Natural killer cell (primary cell): ENCODE results near the gene LAMC3. TPM values are rescaled to one million over a fixed set of nuclear protein-coding genes. Genes with fewer than 3 reads are reported as not detected.

Experiments
- ATAC-seq, 3 donors: fragments of 150-1000 bp in 2 of 3; fragments of 200-7000 bp in 1 of 3; cut with Tn5 transposase; 1 replicate in 1 of 3; 2 replicates in 2 of 3; pipeline ENCODE4 v1.10.0; 2021; ENCODE audit warnings: mild to moderate bottlenecking in 2 of 3, moderate library complexity in 2 of 3
- DNase-seq, 2 donors: peaks; one replicate each; pipeline versions ENCODE4 v3.0.0 to v3.0.0-alpha.2; 2013 to 2021; ENCODE audit warnings: mixed read lengths in 1 of 2
- H3K27ac ChIP-seq: one replicate; pipeline ENCODE4 v1.5.1; 2013; ENCODE audit warnings: mild to moderate bottlenecking, low read length
- H3K27me3 ChIP-seq: one replicate; pipeline ENCODE4 v1.6.1; 2013; ENCODE audit warnings: low read length; ENCODE audit not compliant: control insufficient read depth, insufficient read depth
- H3K36me3 ChIP-seq: one replicate; pipeline ENCODE4 v1.6.1; 2013; ENCODE audit warnings: low read length; ENCODE audit not compliant: control insufficient read depth, insufficient read depth
- H3K4me1 ChIP-seq: one replicate; pipeline ENCODE4 v1.6.1; 2013; ENCODE audit warnings: low read length; ENCODE audit not compliant: control insufficient read depth, insufficient read depth
- H3K4me3 ChIP-seq: one replicate; pipeline ENCODE4 v1.5.1; 2013; ENCODE audit warnings: low read length
- H3K9me3 ChIP-seq: one replicate; pipeline ENCODE4 v1.6.1; 2013; ENCODE audit warnings: low read length; ENCODE audit not compliant: control insufficient read depth, insufficient read depth
- H3K27ac Mint-ChIP-seq, 2 donors: one replicate each; pipeline ENCODE4 v1.8.0; 2022; ENCODE audit warnings: mild to moderate bottlenecking in 2 of 2, mixed read lengths in 2 of 2, moderate library complexity in 1 of 2
- H3K27me3 Mint-ChIP-seq, 2 donors: one replicate each; pipeline ENCODE4 v1.8.0; 2022; ENCODE audit warnings: low read depth in 2 of 2, mixed read lengths in 2 of 2
- H3K36me3 Mint-ChIP-seq: one replicate; pipeline ENCODE4 v1.8.0; 2022; ENCODE audit warnings: mixed read lengths
- H3K4me1 Mint-ChIP-seq, 2 donors: one replicate each; pipeline ENCODE4 v1.8.0; 2022; ENCODE audit warnings: mixed read lengths in 2 of 2
- H3K4me3 Mint-ChIP-seq: one replicate; pipeline ENCODE4 v1.8.0; 2022; ENCODE audit warnings: mild to moderate bottlenecking, moderate library complexity, mixed read lengths
- H3K9me3 Mint-ChIP-seq, 2 donors: one replicate each; pipeline ENCODE4 v1.8.0; 2022; ENCODE audit warnings: mixed read lengths in 2 of 2
- WGBS: methylation state at CpG from one replicate; pipeline ENCODE4 v1.1.7; 2013; ENCODE audit warnings: missing lambda C conversion rate; ENCODE audit not compliant: insufficient coverage; 5-methylcytosine and 5-hydroxymethylcytosine counted together
- intact Hi-C: fragments of 100-400 bp; cut with micrococcal nuclease; formaldehyde crosslinking; loops from one replicate; pipeline ENCODE4 v1.14.2; 2022
- total RNA-seq, 4 donors: library from RNA; stranded (reverse); fragments of 120-200 nt in 1 of 4; gene quantifications; one replicate each; pipeline versions ENCODE4 v1.2.3 to v1.2.4, GENCODE V29; 2013 to 2022
- TF ChIP-seq, protein P1 (sequence below): fragments of 200-600 bp; IDR thresholded peaks from one replicate; pipeline ENCODE4 v1.8.0; 2022; ENCODE audit warnings: antibody characterized with exemption

The LAMC3 gene
- total RNA-seq, 3 donors from 2014 or later (not counting 1 experiment from before 2014, with no cell fraction given), result not detected

DNA sequence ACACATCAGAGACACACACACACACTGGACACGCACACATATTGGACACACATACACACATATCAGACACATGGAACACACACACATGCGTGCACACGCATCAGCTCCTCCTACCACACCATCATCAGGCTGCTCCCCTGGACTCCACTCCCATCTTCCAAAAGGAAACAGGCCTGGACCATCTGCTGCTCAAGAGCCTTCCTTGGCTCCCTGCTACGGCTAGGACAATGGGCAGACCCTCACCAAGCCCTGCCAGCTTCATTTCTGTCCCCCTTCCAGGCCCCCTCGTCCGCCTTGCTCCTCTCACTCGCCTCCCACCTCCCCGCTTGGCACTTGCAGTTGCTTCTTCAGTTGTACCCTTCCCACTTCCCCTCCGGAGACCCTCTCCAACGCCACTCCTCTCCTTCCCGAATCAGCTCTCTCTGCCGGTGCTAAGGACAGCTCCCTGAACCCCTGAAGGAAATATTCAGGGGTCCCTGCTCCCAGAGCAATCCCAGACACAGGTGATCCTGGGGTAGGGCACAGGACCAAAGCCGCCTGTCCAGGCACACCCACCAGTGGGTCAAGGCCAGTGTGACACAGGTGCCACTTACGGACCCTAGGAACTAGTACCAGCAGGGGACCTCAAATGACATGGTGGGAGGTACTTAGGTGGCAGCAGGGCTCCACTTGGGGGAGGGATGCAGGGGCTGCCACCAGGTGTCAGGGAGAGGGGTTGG, 12.1 kb upstream of the LAMC3 start:
- TF ChIP-seq, protein P1, sequence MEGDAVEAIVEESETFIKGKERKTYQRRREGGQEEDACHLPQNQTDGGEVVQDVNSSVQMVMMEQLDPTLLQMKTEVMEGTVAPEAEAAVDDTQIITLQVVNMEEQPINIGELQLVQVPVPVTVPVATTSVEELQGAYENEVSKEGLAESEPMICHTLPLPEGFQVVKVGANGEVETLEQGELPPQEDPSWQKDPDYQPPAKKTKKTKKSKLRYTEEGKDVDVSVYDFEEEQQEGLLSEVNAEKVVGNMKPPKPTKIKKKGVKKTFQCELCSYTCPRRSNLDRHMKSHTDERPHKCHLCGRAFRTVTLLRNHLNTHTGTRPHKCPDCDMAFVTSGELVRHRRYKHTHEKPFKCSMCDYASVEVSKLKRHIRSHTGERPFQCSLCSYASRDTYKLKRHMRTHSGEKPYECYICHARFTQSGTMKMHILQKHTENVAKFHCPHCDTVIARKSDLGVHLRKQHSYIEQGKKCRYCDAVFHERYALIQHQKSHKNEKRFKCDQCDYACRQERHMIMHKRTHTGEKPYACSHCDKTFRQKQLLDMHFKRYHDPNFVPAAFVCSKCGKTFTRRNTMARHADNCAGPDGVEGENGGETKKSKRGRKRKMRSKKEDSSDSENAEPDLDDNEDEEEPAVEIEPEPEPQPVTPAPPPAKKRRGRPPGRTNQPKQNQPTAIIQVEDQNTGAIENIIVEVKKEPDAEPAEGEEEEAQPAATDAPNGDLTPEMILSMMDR, result no peak
- Mint-ChIP-seq H3K4me1 (peaks cover 0 to 1% of the 10 kb centered on the region in 2 donors), H3K9me3 (no peaks in the 10 kb centered on the region), H3K4me3 (no peak overlapping the region), H3K27ac (no peak overlapping the region), H3K27me3 (peaks cover 3 to 8% of the 10 kb centered on the region in 2 donors), H3K36me3 (no peaks in the 10 kb centered on the region)
- Histone ChIP-seq H3K36me3 (no peaks in the 10 kb centered on the region), H3K4me3 (no peak overlapping the region), H3K9me3 (no peaks in the 10 kb centered on the region), H3K27me3 (no peaks in the 10 kb centered on the region), H3K27ac (no peak overlapping the region), H3K4me1 (peaks cover 20% of the 10 kb centered on the region)
- no peak for DNase-seq
- WGBS, result 86% methylated on average over 14 of the region's 14 CpGs
- ATAC-seq, result no peak
- intact Hi-C loops, result no loop called here

DNA sequence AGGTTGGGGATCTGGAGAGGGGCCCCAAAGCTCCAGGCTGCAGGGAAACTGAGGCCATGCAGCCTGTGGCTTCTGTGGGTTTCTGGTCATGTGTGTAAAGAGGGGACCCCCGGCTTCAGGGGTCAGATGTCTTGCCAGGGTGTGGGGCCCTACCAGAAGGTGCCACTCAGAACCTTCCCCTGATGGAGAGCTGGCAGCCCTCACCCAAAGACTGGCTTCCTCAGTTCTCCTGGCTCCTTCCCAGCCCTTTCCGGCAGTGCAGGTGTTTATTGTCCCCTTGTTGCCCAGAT, 11.6 kb upstream of the LAMC3 start:
- Histone ChIP-seq H3K36me3 (no peaks in the 10 kb centered on the region), H3K27me3 (no peaks in the 10 kb centered on the region), H3K9me3 (no peaks in the 10 kb centered on the region), H3K4me1 (peaks cover 20% of the 10 kb centered on the region), H3K27ac (no peak overlapping the region), H3K4me3 (no peak overlapping the region)
- peaks cover 3 to 8% of the 10 kb centered on the region in 2 donors for H3K27me3 Mint-ChIP-seq
- no peaks in the 10 kb centered on the region for H3K36me3 Mint-ChIP-seq
- no peak for ATAC-seq
- no peaks in the 10 kb centered on the region for H3K9me3 Mint-ChIP-seq
- TF ChIP-seq, protein P1, result no peak
- no peaks in the 10 kb centered on the region for H3K4me1 Mint-ChIP-seq
- WGBS, result 48% methylated on average over 2 of the region's 2 CpGs
- no peak for DNase-seq
- intact Hi-C loops, result no loop called here
- no peak overlapping the region for H3K27ac Mint-ChIP-seq
- H3K4me3 Mint-ChIP-seq, result no peak overlapping the region

DNA sequence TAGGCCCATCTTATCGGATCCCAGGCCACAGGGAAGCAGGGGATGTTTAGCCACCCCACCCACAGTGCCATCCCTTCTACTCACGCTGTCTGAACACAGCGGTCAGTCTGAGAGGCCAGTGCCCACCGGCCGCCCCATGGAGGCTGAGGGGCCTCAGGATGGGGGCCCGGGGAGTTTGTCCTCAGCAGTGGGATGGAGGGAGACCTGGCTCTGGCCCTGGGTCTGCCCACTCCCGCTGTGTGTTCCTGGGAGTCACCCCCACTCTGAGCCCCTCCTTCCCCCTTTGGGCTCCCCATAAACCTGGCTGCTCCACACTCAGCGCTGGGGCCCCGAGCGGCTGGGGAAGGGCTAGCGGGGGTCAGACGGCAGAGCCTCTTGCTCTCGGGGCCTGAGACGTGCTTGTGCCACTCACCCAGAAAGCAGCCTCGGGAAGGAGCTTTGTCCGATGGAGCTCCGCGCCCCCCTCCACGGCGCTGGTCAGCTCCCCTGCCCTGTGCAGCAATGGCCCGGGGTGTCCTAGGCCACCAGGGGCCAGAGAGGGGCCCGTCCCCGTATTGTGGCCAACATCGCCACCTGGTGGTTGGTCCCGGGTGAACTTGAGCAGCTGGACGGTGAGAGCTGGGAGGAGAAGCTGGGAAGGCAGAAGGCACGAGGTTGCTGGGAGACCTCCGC, 10.9 kb upstream of the LAMC3 start:
- Mint-ChIP-seq H3K4me1 (no peaks in the 10 kb centered on the region), H3K36me3 (no peaks in the 10 kb centered on the region), H3K27me3 (peaks cover 3 to 8% of the 10 kb centered on the region in 2 donors), H3K27ac (no peak overlapping the region), H3K4me3 (no peak overlapping the region), H3K9me3 (no peaks in the 10 kb centered on the region)
- ATAC-seq (peak in 2 of 3 donors; percentile 11 to 45), DNase-seq (peak in 1 of 2 donors; percentile 35)
- H3K27me3 ChIP-seq, result no peaks in the 10 kb centered on the region
- TF ChIP-seq, protein P1, result no peak
- no peak overlapping the region for H3K4me3 ChIP-seq
- H3K9me3 ChIP-seq, result no peaks in the 10 kb centered on the region
- intact Hi-C loops, result no loop called here
- H3K4me1 ChIP-seq, result peaks cover 19% of the 10 kb centered on the region
- WGBS, result 47% methylated on average over 28 of the region's 28 CpGs
- no peak overlapping the region for H3K27ac ChIP-seq
- no peaks in the 10 kb centered on the region for H3K36me3 ChIP-seq
